Tibial nerve (tissue), 4 donors: ENCODE measurements around the gene TRPM2. TPM values are rescaled to one million over a fixed set of nuclear protein-coding genes. Genes with fewer than 3 reads are reported as not detected.
A peak's percentile ranks its signal among the peaks of the same experiment; 100 is the strongest.

Experiments used
- DNase-seq, 2 donors: peaks; one replicate each; pipeline ENCODE4 v3.0.0-alpha.2; 2019; ENCODE audit warnings: low spot score in 2 of 2
- H3K27ac ChIP-seq, 4 donors: fragments of 200-600 bp; sonication (generic) in 3 of 4; one replicate each; pipeline ENCODE4 v1.5.1; 2017 to 2019; ENCODE audit warnings: mild to moderate bottlenecking in 1 of 4
- H3K27me3 ChIP-seq, 2 donors: fragments of 200-600 bp; sonication (generic) in 1 of 2; one replicate each; pipeline versions ENCODE4 v1.5.1 to v1.6.0; 2017 to 2019
- H3K36me3 ChIP-seq, 3 donors: fragments of 200-600 bp; sonication (generic); one replicate each; pipeline ENCODE4 v1.5.1; 2018 to 2019
- H3K4me1 ChIP-seq, 4 donors: fragments of 200-600 bp; sonication (generic) in 3 of 4; one replicate each; pipeline ENCODE4 v1.5.1; 2017 to 2019
- H3K4me3 ChIP-seq, 4 donors: fragments of 200-600 bp; sonication (generic) in 3 of 4; one replicate each; pipeline ENCODE4 v1.5.1; 2017 to 2019; ENCODE audit warnings: mild to moderate bottlenecking in 1 of 4, moderate library complexity in 1 of 4
- H3K9me3 ChIP-seq, 4 donors: fragments of 200-600 bp; sonication (generic) in 3 of 4; one replicate each; pipeline ENCODE4 v1.5.1; 2017 to 2019
- EP300 ChIP-seq, 2 donors: sonication (generic); formaldehyde crosslinking; IDR thresholded peaks; one replicate each; pipeline ENCODE4 v1.6.1; 2017; ENCODE audit warnings: antibody characterized with exemption in 2 of 2, mild to moderate bottlenecking in 1 of 2
- POLR2A ChIP-seq, 2 donors: fragments of 450-650 bp; IDR thresholded peaks; one replicate each; pipeline ENCODE4 v1.6.1; 2017; ENCODE audit warnings: antibody characterized with exemption in 2 of 2, mild to moderate bottlenecking in 2 of 2, moderate library complexity in 2 of 2
- WGBS, 2 donors: methylation state at CpG; one replicate each; pipeline ENCODE4 v1.1.5; 2018; 5-methylcytosine and 5-hydroxymethylcytosine counted together
- total RNA-seq, 4 donors: library from RNA; depleted of rRNA; stranded (reverse); fragments of >200 nt; gene quantifications; one replicate each; pipeline ENCODE4 v1.1.0, GENCODE V29; 2016
- TF ChIP-seq, protein P1 (sequence below), 5 experiments: fragments of 200-600 bp in 3 of 5; fragments of 450-650 bp in 2 of 5; sonication (generic) in 3 of 5; IDR thresholded peaks; one replicate each; pipeline ENCODE4 v1.5.1; 2016 to 2019; ENCODE audit warnings: antibody characterized with exemption in 5 of 5, mild to moderate bottlenecking in 3 of 5, moderate library complexity in 2 of 5

TRPM2 gene
- total RNA-seq, 4 donors from 2014 or later, result 4.9 to 10.3 (median 7.8) TPM

- peaks cover 0 to 20% of the 10 kb centered on the region in 2 donors for H3K27me3 ChIP-seq
- no peak for DNase-seq
- no peak overlapping the region for H3K27ac ChIP-seq
Observed at GRCh38 chr21:44365251-44365966, 12.0 kb downstream of the TRPM2 start.

DNA sequence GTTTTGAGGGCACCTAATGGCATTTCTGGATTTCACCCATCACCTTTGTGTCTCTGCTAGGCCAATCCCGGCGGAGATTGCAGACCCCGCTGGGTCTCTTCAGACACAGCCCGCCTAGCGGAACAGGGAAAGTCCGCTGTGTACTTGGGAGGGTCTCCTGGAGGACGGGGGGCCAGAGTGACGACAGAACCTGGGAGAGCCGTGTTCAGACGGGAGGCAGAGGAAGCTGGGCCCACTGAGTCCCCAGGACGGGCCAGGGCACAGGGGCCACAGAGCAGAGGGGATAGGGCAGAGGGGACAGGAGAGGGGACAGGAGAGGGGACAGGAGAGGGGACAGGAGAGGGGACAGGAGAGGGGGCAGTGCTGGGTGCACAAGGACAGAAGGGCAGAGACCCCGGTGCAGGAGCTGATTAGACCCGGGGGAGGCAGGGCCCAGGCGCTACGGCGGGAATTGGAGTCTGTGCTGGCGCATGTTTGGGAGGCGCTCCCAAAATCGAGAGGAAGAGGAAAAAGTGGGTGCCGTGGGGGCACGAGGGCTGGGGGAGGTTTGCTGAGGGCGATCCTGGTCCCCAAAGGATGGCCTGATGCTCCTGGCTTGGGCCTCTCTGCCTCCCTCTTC is 12.7 kb downstream of the TRPM2 start:
- Histone ChIP-seq H3K4me1 (peaks cover 0 to 4% (median 0%) of the 10 kb centered on the region in 4 donors), H3K27me3 (peaks cover 0 to 27% of the 10 kb centered on the region in 2 donors), H3K27ac (no peak overlapping the region), H3K4me3 (no peak overlapping the region), H3K36me3 (no peaks in the 10 kb centered on the region), H3K9me3 (peaks cover 0 to 26% (median 0%) of the 10 kb centered on the region in 4 donors)
- DNase-seq, result no peak
- TF ChIP-seq EP300 (IDR thresholded peaks at IDR 0.05) (no peak), POLR2A (IDR thresholded peaks at IDR 0.05) (no peak)
- TF ChIP-seq, protein P1, sequence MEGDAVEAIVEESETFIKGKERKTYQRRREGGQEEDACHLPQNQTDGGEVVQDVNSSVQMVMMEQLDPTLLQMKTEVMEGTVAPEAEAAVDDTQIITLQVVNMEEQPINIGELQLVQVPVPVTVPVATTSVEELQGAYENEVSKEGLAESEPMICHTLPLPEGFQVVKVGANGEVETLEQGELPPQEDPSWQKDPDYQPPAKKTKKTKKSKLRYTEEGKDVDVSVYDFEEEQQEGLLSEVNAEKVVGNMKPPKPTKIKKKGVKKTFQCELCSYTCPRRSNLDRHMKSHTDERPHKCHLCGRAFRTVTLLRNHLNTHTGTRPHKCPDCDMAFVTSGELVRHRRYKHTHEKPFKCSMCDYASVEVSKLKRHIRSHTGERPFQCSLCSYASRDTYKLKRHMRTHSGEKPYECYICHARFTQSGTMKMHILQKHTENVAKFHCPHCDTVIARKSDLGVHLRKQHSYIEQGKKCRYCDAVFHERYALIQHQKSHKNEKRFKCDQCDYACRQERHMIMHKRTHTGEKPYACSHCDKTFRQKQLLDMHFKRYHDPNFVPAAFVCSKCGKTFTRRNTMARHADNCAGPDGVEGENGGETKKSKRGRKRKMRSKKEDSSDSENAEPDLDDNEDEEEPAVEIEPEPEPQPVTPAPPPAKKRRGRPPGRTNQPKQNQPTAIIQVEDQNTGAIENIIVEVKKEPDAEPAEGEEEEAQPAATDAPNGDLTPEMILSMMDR (IDR thresholded peaks at IDR 0.05), result no peak
- WGBS, 2 donors, result 89 to 90% methylated on average over 22 of the region's 22 CpGs

More at GRCh38 chr21:44365251-44365966, 12.0 kb downstream of the TRPM2 start:
- Histone ChIP-seq H3K4me1 (peaks cover 0 to 4% (median 0%) of the 10 kb centered on the region in 4 donors), H3K9me3 (peaks cover 0 to 26% (median 0%) of the 10 kb centered on the region in 4 donors), H3K36me3 (no peaks in the 10 kb centered on the region), H3K4me3 (no peak overlapping the region)
- WGBS, 2 donors, result 83 to 90% methylated on average over 7 to 18 of the region's 18 CpGs
- TF ChIP-seq, protein P1 (IDR thresholded peaks at IDR 0.05), result no peak

DNA sequence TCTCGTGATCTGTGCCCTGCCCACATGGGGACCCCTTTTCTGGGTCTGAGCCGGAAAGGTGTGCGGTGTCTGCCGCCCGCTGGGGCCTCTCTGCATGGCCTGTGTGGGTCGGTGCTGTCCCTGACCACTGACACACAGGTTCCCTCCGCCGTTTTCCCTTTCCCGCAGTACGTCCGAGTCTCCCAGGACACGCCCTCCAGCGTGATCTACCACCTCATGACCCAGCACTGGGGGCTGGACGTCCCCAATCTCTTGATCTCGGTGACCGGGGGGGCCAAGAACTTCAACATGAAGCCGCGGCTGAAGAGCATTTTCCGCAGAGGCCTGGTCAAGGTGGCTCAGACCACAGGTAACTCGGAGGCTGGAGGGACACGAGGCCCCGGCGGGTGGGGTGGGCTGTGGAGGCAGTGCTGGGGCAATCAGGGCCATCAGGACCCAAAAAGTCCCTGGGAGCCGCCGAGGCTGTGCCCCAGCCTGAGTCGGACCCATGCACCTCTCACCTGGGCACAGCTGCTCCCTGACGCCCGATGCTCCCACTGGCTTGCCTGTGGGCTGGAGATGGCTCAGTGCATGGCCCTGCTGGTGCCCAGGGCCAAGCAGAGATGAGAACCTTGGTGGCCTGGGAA is 13.3 kb downstream of the TRPM2 start:
- TF ChIP-seq EP300 (IDR thresholded peaks at IDR 0.05) (no peak), POLR2A (IDR thresholded peaks at IDR 0.05) (no peak)
- TF ChIP-seq, protein P1 (IDR thresholded peaks at IDR 0.05), result no peak
- H3K27me3 ChIP-seq, result peaks cover 0 to 31% of the 10 kb centered on the region in 2 donors
- no peak overlapping the region for H3K4me3 ChIP-seq
- no peaks in the 10 kb centered on the region for H3K36me3 ChIP-seq
- H3K9me3 ChIP-seq, result peaks cover 0 to 26% (median 0%) of the 10 kb centered on the region in 4 donors
- no peak overlapping the region for H3K27ac ChIP-seq
- WGBS, 2 donors, result 87 to 90% methylated on average over 28 of the region's 28 CpGs
- peak in 1 of 2 donors; percentile 10 for DNase-seq
- H3K4me1 ChIP-seq, result peaks cover 0 to 4% (median 0%) of the 10 kb centered on the region in 4 donors

DNA sequence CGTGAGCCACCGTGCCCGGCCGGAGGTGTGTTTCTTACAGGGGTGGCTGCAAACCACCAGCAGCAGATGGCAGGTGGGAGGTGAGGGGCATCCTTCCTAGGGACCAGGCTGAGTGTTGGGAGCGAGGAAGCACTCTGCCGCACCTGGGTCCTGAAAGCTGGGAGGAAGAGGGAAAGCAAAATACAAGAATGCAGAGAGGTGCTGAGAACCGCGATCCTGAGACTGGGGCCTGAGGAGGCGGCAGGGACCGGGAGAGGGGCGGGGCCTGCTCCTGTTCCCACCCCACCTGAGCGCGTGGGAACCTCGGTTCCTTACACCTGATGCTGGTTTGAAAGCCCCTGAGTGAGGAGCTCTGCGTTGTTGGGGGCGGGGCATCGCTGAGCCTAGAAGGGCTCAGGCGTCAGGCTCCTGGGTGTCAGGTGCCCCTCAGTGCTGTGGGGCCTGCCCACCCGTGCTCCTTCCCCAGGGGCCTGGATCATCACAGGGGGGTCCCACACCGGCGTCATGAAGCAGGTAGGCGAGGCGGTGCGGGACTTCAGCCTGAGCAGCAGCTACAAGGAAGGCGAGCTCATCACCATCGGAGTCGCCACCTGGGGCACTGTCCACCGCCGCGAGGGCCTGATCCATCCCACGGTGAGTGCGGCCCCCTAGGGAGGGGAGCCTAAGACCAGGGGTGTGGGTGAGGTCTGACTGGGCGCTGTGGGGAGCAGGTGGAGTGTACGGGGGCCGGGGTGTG is 15.5 kb downstream of the TRPM2 start:
- H3K9me3 ChIP-seq, result peaks cover 0 to 15% (median 0%) of the 10 kb centered on the region in 4 donors
- TF ChIP-seq, protein P1 (IDR thresholded peaks at IDR 0.05), result no peak
- TF ChIP-seq EP300 (IDR thresholded peaks at IDR 0.05) (no peak), POLR2A (IDR thresholded peaks at IDR 0.05) (no peak)
- H3K4me1 ChIP-seq, result peaks cover 0 to 4% (median 0%) of the 10 kb centered on the region in 4 donors
- H3K27me3 ChIP-seq, result peaks cover 0 to 33% of the 10 kb centered on the region in 2 donors
- no peak overlapping the region for H3K27ac ChIP-seq
- DNase-seq, result peak in 1 of 2 donors; percentile 8
- no peaks in the 10 kb centered on the region for H3K36me3 ChIP-seq
- no peak overlapping the region for H3K4me3 ChIP-seq
- WGBS, 2 donors, result 36 to 45% methylated on average over 19 to 32 of the region's 35 CpGs
